GM10847 (cell line): ENCODE measurements around the gene MPPED1.

ENCODE experiments used
- POLR2A ChIP-seq: IDR thresholded peaks from 2 replicates; pipeline ENCODE4 v1.6.1; 2011; ENCODE audit not compliant: insufficient read length; ENCODE audit errors: extremely low read depth

MPPED1 gene

DNA sequence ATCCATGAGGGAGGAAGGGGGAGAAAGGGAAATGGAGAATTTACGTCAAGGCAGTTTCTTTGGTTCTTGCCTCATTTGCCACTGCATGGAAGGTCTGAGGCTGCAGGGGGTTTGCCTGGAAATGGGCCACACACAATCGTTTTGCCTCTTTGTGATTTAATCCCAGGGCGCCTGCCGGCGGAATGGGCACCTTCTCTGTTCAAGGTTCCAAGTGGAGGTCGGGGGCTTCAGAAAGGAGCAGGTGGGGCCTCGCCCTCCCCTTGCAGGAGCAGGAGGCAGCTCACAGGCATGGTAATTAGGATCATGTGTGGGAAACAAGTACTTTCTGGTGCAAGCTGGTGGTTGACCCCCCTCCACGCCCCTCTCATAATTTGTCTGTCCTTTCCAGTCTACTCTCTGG lies 29.9 kb downstream of the MPPED1 start:
- no peak for TF ChIP-seq POLR2A

GRCh38 chr22:43442386-43443151 lies 30.8 kb downstream of the MPPED1 start:
- TF ChIP-seq POLR2A, result no peak

DNA sequence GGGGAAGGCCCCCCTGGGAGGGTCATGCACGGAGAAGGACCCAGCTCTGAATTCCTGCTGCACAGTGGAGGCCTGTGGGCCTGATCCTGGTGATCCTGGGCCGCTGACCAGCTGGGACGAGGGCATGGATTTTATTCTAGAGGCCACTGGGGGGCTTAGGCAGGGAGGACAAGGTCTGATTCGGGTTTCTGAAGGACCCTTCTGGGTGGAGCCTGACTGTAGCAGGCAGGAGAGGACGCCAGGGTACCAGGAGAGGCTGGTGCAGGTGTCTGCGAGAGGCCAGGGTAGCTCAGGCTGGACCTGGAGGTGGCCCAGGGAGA lies 31.3 kb downstream of the MPPED1 start:
- no peak for TF ChIP-seq POLR2A

DNA sequence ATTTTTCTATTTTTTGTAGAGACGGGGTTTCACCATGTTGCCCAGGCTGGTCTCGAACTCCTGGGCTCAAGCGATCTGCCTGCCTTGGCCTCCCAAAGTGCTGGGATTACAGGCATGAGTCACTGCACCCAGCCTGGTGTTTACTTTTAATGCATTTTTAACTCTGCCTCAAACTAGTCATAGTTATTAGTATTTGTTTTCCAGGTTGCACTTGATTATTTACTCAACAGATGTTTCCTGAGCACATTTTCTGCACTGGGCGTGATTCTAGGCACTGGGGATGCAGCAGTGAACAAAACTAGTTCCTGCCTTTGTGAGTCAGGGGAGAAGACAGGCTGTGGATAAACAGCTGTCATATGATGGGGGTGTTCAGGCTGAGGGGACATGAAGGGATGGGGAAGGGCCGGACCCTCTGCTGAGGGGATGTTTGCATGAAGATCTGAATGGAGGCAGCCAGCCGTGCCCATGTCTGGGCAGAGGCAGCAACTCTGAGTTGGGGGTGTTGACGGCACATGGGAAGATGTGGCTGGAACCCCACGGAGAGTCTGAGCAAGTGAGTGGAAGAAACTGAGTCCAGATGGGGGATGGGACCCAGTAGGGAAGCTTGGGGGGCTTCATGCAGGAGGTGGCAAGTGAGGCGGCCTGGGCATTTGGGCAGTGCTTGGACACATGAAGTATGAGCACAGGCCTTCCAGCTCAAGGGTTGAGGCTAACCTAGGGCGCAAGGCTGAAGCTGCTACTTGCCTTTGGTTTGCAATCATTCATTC lies 34.4 kb downstream of the MPPED1 start:
- TF ChIP-seq POLR2A, result no peak

GRCh38 chr22:43446916-43447315 lies 35.1 kb downstream of the MPPED1 start:
- no peak for TF ChIP-seq POLR2A

- TF ChIP-seq POLR2A, result no peak
These were observed 35.6 kb downstream of the MPPED1 start for GRCh38 chr22:43447380-43447779.

GRCh38 chr22:43448048-43448447 lies 36.2 kb downstream of the MPPED1 start:
- no peak for TF ChIP-seq POLR2A

DNA sequence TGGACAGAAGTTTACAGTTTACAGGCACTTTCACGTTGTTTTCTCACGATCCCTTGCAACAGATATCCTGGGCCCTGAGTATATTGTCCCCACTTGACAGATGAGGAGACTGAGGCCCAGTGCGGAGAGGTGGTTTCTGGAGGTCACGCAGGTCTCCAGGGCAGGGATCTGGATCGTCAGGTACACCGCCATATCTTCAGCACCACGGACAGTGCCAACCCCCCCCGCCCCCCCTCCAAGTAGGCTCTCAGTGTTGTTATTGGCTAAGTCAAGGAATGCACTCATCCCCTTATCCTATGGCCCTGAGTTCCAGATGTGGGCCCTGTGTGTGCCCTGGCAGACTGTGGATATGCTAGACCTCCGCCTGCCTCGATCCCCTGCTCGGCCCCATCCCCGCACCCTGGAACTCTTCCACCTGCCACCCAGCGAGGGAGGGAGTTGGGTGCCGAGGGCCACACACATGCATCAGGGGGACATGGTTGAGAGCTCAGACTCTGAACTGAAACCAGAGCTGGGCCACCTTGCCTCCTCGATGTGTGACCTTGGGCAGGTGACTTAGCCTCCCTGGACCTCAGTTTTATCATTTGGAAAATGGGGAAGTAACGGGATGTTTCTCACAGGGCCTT lies 37.5 kb downstream of the MPPED1 start:
- TF ChIP-seq POLR2A, result no peak

DNA sequence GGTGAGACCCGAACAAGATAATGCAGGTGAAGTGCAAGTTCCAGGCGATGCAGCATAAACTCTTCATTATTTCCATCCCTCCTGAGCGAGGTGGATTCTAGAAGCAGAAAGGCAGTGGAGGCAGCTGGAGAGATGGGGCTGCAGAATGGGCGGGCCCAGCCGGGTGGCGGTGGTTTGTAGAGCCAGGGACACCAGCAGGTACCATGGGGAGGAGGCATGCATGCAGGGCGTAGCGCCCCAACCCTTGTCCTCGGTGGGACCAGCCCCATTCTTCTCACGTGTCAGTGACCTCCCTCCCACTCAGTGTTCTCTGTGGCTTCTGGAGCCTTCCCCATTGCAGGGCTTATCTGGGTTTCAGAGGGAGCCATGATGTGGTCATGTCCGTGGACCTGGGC lies 38.0 kb downstream of the MPPED1 start:
- no peak for TF ChIP-seq POLR2A

GRCh38 chr22:43451371-43452050 lies 39.7 kb downstream of the MPPED1 start:
- TF ChIP-seq POLR2A, result no peak

- TF ChIP-seq POLR2A, result no peak
These were observed 44.0 kb downstream of the MPPED1 start for GRCh38 chr22:43455846-43456245.

DNA sequence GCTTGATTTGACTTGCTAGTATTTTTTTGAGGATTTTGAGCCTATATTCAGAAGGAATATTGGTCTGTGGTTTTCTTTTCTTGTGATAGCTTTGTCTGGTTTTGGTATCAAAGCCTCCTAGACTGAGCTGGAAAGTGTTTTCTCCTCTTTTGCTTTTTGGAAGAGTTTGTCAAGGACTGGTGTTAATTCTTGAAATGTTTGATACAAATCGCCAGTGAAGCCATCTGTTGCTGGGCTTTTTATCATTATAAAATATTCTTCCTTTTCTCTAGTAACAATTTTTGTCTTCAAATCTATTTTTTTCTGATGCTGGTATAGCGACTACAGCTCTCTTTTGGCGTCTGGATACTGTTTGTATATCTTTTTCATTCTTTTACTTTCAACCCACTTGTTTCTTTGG lies 45.2 kb downstream of the MPPED1 start:
- no peak for TF ChIP-seq POLR2A

GRCh38 chr22:43462701-43463100 lies 50.9 kb downstream of the MPPED1 start:
- TF ChIP-seq POLR2A, result no peak

- TF ChIP-seq POLR2A, result no peak
These were observed 53.0 kb downstream of the MPPED1 start for GRCh38 chr22:43464809-43465208.

GRCh38 chr22:43465291-43466015 lies 53.6 kb downstream of the MPPED1 start:
- TF ChIP-seq POLR2A, result no peak

DNA sequence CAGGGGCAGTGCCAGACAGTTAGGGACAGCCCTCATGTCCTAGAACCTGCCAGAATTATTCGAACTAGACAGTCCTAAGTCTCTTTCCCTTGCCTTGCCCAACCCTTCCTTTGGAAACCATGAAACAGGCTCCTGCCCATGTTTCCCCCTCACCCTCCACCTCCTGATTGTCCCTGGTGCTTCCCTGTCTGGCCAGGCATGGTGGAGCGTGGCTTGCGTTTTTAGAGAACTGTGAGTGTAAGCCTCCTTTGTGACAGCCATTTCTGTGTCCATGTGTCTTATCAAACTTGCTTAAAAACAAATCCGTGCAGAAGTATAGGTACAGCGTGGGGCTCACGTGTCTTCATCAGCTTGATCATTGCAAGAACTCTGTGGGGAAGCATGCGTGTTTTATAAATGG lies 54.9 kb downstream of the MPPED1 start:
- no peak for TF ChIP-seq POLR2A
